22Rv1 (cell line): ENCODE measurements around the gene POMGNT2.

Experiments
- H3K27ac ChIP-seq: fragments of 450-650 bp; 2 replicates; pipeline ENCODE4 v1.5.1; 2017
- CTCF ChIP-seq: fragments of 450-650 bp; IDR thresholded peaks from 2 replicates; pipeline ENCODE4 v1.5.1; 2017; ENCODE audit warnings: mild to moderate bottlenecking
- ZFX ChIP-seq: fragments of 450-650 bp; IDR thresholded peaks from 2 replicates; pipeline ENCODE4 v1.6.1; 2017; ENCODE audit warnings: antibody characterized with exemption, borderline replicate concordance

The POMGNT2 gene

GRCh38 chr3:43077707-43078106, 28.2 kb downstream of the POMGNT2 start:
- TF ChIP-seq ZFX (no peak), CTCF (no peak)
- no peak overlapping the region for H3K27ac ChIP-seq

GRCh38 chr3:43077261-43077660, 28.6 kb downstream of the POMGNT2 start:
- H3K27ac ChIP-seq: no peak overlapping the region
- TF ChIP-seq CTCF: no peak
- TF ChIP-seq ZFX: no peak

GRCh38 chr3:43076857-43077256, 29.0 kb downstream of the POMGNT2 start:
- no peak overlapping the region for H3K27ac ChIP-seq
- TF ChIP-seq ZFX (no peak), CTCF (no peak)

- H3K27ac ChIP-seq: no peak overlapping the region
- TF ChIP-seq ZFX (no peak), CTCF (no peak)
These were observed 29.8 kb downstream of the POMGNT2 start for GRCh38 chr3:43075904-43076661.

GRCh38 chr3:43074901-43075689, 30.8 kb downstream of the POMGNT2 start:
- TF ChIP-seq CTCF (no peak), ZFX (no peak)
- H3K27ac ChIP-seq: no peak overlapping the region

GRCh38 chr3:43074482-43074881, 31.4 kb downstream of the POMGNT2 start:
- H3K27ac ChIP-seq: no peak overlapping the region
- no peak for TF ChIP-seq ZFX
- no peak for TF ChIP-seq CTCF

- TF ChIP-seq CTCF: no peak
- no peak for TF ChIP-seq ZFX
These were observed 32.1 kb downstream of the POMGNT2 start for GRCh38 chr3:43073836-43074220.

More at GRCh38 chr3:43073836-43074220, 32.1 kb downstream of the POMGNT2 start:
- no peak overlapping the region for H3K27ac ChIP-seq
